HG02840 (cell line): ENCODE data around the gene CCDC68.

ENCODE experiments used
- ATAC-seq: cut with Tn5 transposase; IDR thresholded peaks from one replicate; pipeline ENCODE4 v1.9.1; 2021; ENCODE audit warnings: mild to moderate bottlenecking, moderate library complexity, moderate number of reproducible peaks; ENCODE audit not compliant: unreplicated experiment, low FRiP score

CCDC68 gene

GRCh38 chr18:54962919-54963645, 3.8 kb upstream of the CCDC68 start:
- no peak for ATAC-seq

GRCh38 chr18:54961868-54962267, 2.6 kb upstream of the CCDC68 start:
- ATAC-seq: no peak

GRCh38 chr18:54961016-54961423, 1.8 kb upstream of the CCDC68 start:
- no peak for ATAC-seq

GRCh38 chr18:54960197-54960596, 936 bp upstream of the CCDC68 start:
- ATAC-seq: no peak

- ATAC-seq: no peak
These were observed 1.3 kb downstream of the CCDC68 start for GRCh38 chr18:54957996-54958395.

- ATAC-seq: no peak
These were observed 1.9 kb downstream of the CCDC68 start for GRCh38 chr18:54957296-54957832.

- no peak for ATAC-seq
These were observed 2.8 kb downstream of the CCDC68 start for GRCh38 chr18:54956506-54956905.

- no peak for ATAC-seq
These were observed 7.2 kb downstream of the CCDC68 start for GRCh38 chr18:54952026-54952425.

GRCh38 chr18:54950221-54950620, 9.0 kb downstream of the CCDC68 start:
- no peak for ATAC-seq

- no peak for ATAC-seq
These were observed 9.7 kb downstream of the CCDC68 start for GRCh38 chr18:54949588-54949987.

- no peak for ATAC-seq
These were observed 10.9 kb downstream of the CCDC68 start for GRCh38 chr18:54948350-54948837.

GRCh38 chr18:54947091-54947490, 12.2 kb downstream of the CCDC68 start:
- no peak for ATAC-seq

- ATAC-seq: no peak
These were observed 13.1 kb downstream of the CCDC68 start for GRCh38 chr18:54946149-54946581.

GRCh38 chr18:54945576-54946125, 13.6 kb downstream of the CCDC68 start:
- no peak for ATAC-seq

- ATAC-seq: no peak
These were observed 16.7 kb downstream of the CCDC68 start for GRCh38 chr18:54942569-54942968.

- ATAC-seq: no peak
These were observed 17.1 kb downstream of the CCDC68 start for GRCh38 chr18:54942144-54942543.

- ATAC-seq: no peak
These were observed 19.8 kb downstream of the CCDC68 start for GRCh38 chr18:54939361-54939917.

- no peak for ATAC-seq
These were observed 20.8 kb downstream of the CCDC68 start for GRCh38 chr18:54938506-54938905.

GRCh38 chr18:54932472-54932871, 26.8 kb downstream of the CCDC68 start:
- no peak for ATAC-seq

- ATAC-seq: no peak
These were observed 28.1 kb downstream of the CCDC68 start for GRCh38 chr18:54931152-54931551.

GRCh38 chr18:54928236-54928635, 31.0 kb downstream of the CCDC68 start:
- ATAC-seq: no peak
